HG03097 (cell line): ENCODE data around the gene DFFB.

ENCODE experiments used
- ATAC-seq: cut with Tn5 transposase; IDR thresholded peaks from one replicate; pipeline ENCODE4 v1.9.1; 2021; ENCODE audit not compliant: unreplicated experiment, low FRiP score

The DFFB gene

DNA sequence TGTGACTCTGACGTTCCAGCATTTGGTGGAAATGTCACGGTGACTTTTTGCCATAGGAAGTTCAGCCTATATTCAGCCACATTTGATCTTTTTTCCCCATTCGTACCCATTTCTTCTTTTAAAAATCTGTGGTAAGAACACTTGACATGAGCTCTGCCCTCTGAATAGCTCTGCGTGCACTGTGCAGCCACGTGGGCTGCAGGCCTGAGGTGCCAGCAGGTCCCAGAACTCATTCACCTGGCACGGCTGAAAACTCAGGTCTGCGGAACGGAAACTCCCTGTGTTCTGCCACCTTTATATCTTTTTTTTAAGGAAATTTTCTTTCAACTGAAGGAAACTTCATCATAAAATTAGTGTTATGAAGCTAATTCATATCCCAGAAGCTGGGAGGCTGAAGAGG lies 28.9 kb upstream of the DFFB start:
- ATAC-seq, result no peak

DNA sequence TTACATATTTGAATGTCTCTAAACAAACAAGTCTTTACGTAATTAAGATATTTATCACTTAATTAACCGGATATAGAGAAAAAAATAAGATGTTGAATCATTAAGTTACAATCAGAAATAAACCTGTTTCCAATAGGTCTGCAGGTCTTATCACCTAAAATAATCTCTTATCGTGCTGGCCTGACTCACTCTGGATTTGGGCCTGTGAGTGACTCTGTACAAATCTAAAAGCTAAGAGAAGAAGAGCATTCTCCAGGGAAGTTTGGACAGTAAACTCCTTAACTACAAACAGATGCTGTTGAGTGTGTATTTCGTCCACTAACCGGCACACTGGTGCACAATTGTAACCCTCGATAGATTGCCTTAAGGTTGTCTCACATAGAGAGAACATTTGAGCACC lies 25.6 kb upstream of the DFFB start:
- ATAC-seq, result no peak

DNA sequence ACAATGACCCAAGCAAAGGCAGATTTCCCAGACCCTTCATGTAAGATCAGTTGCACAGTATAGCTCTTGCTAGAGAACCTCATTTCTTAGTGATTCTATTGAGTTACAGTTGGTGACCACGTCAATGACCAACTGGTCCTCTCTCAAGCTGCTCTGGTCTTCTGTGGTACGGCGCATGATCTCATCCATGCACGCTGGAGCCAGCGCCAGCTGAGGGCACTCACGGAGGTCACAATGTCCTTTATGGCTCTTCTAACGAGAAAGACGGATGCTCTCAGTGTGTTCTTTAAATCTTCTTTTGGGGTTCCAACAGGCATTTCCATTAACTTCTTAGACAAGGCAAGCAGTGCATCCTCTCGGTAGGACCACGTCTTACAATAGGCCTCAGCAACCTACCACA lies 22.6 kb upstream of the DFFB start:
- ATAC-seq, result no peak

DNA sequence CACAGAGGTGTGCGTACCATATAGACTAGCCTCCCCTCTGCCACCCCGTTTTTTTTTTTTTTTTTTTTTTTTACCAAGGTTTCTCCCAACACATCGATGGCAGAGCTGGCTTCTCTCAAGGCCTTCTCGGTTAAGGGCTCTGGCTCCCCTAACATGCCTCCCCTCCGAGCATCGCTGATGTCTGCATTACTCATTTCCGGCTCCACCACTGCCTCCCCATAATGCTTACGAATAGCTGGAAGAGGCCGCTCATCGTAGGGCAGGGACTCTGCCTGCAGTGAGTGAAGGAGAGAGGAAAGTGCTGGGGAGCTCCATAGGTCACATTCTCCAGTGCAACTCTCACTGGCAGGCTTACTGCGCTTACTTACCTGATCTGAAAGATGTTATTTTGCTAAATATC lies 20.9 kb upstream of the DFFB start:
- ATAC-seq, result no peak

DNA sequence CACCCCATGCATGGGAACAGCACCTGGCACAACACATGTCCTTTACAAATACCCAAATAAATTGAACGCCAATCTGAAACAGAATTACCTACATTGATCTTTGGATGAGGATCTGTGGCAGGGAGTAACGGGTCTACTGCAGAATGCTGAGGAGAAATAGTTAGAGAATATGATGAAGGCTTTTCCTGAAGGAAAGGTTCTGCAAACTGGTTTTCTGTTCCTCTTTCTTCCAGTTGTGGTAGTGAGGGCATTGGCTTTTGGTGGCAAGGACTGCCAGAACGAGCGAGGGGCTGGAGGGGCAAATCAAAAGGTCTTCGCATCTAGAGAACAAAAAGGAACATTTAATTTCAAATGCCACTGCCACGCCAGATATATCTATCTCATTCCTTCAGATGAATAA lies 20.1 kb upstream of the DFFB start:
- ATAC-seq, result no peak

DNA sequence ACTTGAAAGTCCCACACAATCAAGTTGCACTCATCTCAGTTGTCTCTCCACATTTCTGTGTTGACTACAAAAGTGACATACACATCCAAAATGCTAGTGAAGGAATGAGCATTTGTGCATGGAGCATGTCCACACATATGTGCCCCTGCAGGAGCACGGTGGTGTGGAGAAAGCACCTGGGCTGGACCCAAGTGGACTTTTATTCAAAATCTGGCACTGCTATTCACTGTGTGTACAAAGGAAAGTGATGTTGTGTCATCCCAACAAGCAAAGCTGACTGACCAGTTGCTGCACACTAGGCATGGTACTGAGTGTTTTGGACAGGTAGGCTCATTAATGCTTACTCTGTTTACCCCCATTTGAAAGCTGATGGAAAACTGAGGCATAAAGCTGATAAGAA lies 19.6 kb upstream of the DFFB start:
- ATAC-seq, result no peak

DNA sequence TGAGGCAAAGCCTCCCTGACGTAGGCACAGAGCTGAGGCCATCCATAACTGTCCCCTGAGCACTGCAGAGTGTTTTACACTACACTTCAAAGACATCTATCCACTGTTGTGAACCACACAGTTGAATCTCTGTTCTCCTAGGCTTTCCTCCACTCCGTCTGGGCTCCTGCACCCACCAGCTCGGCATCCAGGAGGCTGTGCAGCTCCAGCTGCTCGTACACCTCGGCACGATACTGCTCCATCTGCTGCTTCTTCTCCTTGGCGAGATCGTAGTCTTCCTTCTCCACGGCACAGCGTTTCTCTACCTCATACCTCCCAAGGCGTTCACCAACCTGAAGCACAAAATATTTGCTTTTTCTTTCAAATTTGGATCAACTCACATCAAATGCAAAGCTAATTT lies 18.5 kb upstream of the DFFB start:
- ATAC-seq, result no peak

DNA sequence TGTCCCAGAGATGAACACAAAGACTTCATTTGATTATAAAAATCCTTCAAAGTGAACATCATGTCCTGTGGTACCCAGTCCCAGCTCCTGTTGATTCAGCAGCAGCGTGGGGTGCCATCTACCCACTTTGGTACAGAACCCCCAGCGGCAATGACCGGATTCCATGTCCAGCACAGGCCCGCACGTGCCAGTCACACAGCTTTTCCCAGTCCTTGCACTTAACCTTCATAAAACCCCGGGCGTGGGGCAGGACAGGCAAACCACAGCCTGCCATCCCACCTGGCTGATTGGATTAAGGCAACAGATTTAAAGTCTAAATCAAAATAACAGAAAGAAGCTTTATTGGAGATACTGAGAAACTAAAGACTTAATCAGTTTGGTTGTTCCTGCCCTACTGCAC lies 15.8 kb upstream of the DFFB start:
- no peak for ATAC-seq

DNA sequence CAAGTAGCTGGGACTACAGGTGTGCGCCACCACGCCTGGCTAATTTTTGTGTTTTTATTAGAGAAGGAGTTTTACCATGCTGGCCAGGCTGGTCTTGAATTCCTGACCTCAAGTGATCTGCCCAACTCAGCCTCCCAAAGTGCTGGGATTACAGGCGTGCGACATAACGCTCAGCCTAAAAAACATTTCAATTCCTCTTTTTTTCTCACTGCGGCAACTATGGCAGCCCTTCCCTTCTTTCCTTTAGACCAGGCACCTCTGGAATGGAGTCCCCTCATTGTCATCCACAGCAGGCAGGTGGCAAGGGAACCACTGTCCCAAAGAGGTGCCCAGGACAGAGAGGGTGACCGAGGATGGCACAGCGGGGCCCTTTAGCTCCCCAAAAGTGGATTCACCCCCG lies 14.4 kb upstream of the DFFB start:
- ATAC-seq, result no peak

DNA sequence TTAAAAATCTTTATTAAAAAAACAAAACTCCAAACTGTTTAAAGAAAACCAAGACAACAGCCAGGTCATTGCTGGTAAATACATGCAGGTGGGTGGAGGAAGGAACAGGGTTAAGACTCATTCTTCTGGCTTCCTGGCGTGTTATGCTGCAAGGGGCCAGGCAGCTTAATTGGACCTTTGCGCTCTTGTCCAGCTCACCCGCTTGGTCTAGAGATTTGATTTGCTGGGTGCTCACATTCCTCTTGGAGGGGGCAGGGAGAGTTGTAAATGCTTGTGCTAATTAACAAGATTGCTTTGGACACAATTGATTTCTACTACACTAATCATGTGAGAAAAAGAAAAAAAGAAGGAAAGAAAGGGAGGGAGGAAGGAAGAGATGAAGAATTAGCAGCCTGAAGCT lies 10.7 kb upstream of the DFFB start:
- ATAC-seq, result no peak

DNA sequence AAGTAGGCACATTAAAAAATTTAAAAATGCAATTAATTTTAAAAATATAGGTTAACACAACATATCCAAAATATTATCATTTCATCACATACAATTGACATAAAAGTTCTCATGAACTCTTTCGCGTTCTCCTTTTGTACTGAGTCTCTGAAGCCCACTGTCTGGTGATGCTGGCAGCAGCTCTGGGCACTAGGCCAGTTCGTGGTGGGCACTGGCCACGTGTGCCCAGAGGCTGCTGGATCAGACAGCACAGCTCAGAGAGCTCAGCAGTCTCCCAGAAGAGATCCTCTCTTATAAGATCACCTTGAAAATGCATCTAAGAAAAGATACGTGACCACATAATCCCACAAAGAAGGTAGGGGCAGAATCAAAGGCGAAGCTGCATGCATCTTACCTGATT lies 10.2 kb upstream of the DFFB start:
- no peak for ATAC-seq

DNA sequence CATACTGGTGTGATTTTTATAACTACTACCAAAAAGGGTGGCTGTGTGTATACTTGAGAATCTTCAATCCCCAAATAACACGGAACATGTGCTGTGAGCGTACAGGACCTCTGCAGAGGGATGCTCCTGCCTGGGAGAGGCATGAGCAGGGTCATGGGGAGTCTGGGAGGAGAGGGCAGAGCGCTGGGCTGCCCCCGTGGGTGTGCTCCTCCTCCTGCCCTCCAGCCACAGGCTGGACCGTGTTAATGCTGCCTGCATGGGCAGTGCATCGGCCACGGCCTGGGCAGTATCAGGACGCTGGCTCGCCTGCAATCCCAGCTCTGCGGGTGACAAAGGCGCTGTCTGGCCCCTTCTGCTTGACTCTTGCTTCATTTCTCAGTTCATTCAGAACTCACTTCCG lies 6.4 kb upstream of the DFFB start:
- ATAC-seq, result no peak

DNA sequence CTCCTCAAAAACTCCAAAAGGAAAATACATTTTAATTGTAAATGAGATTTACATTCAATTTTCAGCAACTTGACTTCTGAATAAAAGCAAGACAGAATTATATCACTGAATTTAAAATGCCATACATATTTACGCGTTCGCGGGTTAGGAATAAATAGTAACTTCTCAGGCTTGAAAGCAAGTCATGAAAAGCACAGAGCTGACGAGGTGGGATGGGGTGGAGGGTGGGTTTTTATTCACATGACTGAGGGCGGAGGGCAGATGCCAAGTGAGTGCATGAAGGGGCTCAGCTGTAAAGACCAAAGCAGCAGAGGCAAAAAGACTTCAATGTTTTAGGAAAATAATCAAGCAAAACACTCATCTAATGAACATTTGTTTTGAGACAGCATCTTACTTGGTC lies 6.0 kb upstream of the DFFB start:
- no peak for ATAC-seq

DNA sequence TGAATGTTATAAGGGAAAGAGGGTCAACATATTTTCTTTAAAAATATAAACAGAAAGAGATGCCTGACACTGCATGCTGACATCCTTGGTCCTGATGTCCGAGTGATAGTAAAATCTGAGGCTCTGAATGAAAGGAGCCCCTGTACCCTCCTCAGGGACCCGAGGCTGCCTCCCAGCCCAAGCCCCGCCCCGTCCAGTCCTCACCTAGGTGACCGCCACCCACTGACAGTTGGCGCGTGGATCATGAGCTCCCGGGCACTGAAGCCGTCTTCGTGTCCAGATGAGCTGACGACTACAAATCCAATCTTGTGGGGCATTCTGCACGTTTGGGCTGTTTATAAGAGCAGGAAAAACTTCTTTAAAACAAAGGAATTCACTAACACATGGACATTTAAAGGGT lies 5.2 kb upstream of the DFFB start:
- ATAC-seq, result no peak

DNA sequence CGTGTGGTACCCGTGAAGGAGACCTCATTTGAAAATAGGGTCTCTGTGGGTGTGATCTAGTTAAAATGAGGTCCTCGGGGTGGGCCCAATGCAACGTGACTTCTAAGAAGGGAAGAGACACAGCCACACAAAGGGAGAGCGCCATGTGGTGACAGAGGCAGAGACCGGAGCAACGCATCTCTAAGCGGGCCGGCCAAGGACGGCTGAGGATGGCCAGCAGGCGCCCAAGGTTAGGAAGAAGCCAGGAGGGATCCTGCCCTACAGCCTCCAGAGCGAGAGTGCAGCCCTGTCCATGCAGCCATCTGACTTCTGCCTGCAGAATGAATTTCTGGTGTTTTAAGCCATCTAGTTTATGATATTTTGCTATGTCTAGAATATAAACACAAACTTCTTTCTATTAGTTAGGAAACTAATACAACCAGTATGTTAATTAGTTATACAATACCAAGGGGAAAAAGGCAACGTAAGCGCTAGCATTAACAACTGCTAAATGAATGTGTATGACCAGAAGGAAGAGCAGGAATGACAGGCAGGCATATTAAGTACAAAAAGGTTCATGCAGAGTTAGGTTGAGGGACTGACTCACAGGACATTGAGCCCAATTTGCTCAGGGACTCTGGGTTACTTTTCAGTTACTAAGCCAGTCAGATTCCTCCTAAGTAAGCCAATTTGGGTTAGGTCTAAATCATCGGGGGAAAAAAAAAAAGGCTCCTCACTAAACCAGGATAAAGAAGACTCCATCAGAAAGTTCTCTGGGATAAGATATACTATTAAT lies 4.4 kb upstream of the DFFB start:
- no peak for ATAC-seq

DNA sequence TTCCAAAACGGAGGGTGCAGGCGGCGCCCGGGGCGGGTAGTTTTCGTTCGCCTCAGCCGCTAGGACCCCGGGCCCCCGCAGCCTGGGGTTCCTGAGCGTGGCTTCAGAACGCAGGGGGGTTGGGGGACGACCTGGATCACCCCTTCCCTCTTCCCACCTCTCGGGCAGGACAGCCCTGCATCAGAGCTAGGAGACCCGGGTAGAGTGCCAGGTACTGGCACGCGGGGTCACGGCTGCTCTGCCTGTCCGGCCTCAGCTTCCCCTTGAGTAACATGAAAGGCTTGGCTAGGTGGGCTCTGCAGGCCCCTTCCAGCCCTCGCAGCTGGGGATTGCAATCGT lies 484 bp downstream of the DFFB start:
- ATAC-seq, result no peak

DNA sequence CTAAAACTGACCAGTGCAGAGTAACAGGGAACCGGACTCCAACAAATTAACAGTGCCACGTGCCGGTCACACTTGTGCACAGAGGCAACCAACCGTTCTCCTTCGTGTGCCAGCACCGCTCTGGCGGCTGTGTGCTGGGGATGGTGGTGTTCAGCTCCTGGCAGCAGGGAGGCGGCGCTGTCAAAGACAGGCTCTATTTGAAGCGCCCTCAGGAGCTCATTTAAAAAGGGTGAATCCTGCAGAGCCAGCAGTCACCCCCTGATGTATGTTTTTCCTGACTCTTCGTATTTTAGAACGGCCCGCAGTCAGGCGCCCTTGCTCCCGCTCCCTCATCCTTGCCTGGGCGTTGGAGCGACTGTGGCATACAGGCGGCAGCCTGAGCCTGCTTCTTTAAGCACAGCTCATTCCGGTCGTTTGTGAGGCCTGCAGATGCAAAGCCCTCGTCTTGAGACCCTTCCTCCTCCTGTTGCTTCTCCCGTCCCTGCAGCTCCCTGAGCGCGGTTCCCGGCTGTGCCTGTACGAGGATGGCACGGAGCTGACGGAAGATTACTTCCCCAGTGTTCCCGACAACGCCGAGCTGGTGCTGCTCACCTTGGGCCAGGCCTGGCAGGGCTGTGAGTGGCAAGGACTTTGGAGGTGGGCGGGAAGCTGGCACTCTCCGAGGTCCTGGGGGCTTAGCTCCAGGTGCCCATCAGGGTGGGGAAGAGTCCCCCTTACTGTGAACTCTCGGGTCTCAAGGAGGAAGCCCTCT lies 1.1 kb downstream of the DFFB start:
- ATAC-seq, result no peak

DNA sequence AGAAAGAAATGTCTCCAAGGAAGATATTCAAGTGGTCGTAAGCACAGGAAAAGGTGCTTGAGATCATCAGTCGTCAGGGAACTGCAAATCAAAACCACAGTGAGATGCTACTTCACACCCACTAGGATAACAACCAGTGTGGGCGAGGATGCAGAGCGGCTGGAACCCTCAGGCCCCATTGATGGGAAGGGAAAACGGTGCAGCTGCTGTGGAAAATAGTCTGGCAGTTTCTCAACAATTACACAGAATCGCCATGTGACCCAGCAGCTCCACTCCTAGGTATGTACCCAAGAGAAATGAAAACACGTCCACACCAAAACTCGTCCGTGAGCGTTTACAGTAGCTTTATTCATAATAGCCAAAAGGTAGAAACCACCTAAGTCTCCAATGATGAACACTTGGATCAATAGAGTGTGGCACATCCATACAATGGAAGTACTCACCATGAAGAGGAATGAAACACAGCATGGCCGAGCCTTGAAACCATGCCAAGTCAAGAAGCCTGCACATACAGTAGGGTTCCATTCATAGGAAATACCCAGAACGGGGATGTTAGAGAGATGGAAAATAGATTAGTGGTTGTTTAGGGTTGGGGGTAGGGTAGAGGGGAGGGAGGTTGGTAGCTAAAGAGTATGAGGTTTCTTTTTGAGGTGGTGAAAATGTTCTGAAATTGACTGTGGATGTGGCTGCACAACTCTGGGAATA lies 6.1 kb downstream of the DFFB start:
- ATAC-seq, result no peak

DNA sequence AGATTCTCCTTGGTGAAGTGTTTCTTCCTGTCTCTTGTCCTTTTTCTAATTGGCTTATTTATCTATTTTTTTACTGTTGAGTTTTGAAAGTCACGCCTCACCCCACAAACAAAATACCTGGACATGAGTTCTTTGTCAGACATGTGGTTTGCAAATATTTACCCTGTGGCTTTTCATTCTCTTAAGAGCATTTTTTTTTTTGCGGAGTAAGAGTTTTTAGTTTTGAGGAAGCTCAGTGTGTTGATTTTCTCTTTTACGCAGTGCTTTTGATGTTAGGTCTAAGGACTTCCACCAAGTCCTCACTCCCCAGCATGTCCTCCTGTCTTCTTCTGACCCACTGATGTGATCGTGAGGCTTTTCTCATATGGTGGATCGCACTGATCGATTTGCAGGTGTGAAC lies 7.6 kb downstream of the DFFB start:
- no peak for ATAC-seq

DNA sequence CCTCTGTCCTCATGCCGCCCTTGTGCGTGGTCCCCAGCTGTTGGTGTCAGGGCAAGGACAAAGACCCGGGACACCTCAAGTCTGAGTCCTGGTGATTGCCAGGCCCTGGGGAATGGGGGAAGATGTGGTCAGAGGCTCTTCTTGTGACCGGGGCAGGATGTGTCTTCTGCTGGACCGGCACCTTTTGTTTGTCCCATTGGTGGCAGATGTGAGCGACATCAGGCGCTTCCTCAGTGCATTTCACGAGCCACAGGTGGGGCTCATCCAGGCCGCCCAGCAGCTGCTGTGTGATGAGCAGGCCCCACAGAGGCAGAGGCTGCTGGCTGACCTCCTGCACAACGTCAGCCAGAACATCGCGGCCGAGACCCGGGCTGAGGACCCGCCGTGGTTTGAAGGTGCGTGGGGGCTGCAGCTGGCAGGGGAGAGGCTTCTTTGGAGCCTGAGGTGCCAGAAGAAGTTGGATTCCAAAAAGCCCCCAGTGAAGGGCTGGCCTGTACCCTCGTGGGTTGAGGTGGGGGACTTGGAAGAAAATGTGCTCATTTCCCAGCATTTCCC lies 8.4 kb downstream of the DFFB start:
- no peak for ATAC-seq

DNA sequence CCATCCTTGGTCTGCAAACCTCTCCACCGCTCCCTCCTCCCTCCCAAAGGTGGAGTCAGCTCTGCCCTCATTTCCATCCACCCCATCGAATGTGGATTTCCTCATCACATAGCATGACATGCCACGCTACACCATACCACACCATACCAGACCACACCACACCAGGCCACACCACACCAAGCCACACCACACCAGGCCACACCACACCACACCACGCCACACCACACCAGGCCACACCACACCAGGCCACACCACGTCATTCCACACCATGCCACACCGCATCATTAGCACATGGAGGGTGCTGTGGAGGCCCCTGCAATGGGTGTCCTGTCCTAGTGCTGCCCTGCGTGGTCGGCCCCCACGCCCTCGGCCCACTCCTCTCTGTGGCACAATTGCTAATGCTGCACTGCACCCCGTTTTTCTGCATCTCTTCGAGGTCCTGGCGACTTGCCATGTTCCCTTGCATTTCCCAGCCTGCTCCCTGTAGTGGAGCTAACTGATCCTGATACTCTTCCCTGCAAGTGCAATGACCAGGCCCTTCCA lies 11.3 kb downstream of the DFFB start:
- no peak for ATAC-seq
